ENCODE data around the gene TYRO3. TPM values are rescaled to one million over a fixed set of nuclear protein-coding genes. Genes with fewer than 3 reads are reported as not detected.
"Not testable (repeated sequence)": the region's sequence is repeated elsewhere in the genome, so short reads cannot be mapped to it uniquely, and the experiment has no call there.

The TYRO3 gene
- total RNA-seq, 1 donor from 2014 or later = 11.5 TPM

- no peak overlapping the region for H3K27ac ChIP-seq (ENCODE audit: low read depth, low read length)
- peaks cover 14 to 16% (median 14%) of the 10 kb centered on the region in 3 donors for H3K4me1 ChIP-seq (ENCODE audit: control insufficient read depth in 3 of 3, insufficient read depth in 3 of 3, low read length in 3 of 3)
- H3K27me3 ChIP-seq (ENCODE audit: control insufficient read depth in 3 of 3, insufficient read depth in 3 of 3, low read length in 3 of 3) = peaks cover 0 to 13% (median 13%) of the 10 kb centered on the region in 3 donors
- no peak overlapping the region for H3K4me3 ChIP-seq (ENCODE audit: low read length in 3 of 3)
- no peak overlapping the region for H3K9ac ChIP-seq (ENCODE audit: low read depth in 1 of 3, low read length in 3 of 3)
- no peaks in the 10 kb centered on the region for H3K9me3 ChIP-seq (ENCODE audit: control insufficient read depth in 3 of 3, low read length in 3 of 3)
- H3K36me3 ChIP-seq (ENCODE audit: control insufficient read depth in 3 of 3, insufficient read depth in 3 of 3, low read length in 3 of 3) = no peaks in the 10 kb centered on the region
Measured at GRCh38 chr15:41562784-41563198, 3.8 kb downstream of the TYRO3 start.

GRCh38 chr15:41564286-41564959, 5.4 kb downstream of the TYRO3 start:
- no peak overlapping the region for H3K27ac ChIP-seq (ENCODE audit: low read depth, low read length)
- H3K9ac ChIP-seq (ENCODE audit: low read depth in 1 of 3, low read length in 3 of 3) = no peak overlapping the region
- no peak overlapping the region for H3K4me3 ChIP-seq (ENCODE audit: low read length in 3 of 3)
- peaks cover 0 to 13% (median 12%) of the 10 kb centered on the region in 3 donors for H3K27me3 ChIP-seq (ENCODE audit: control insufficient read depth in 3 of 3, insufficient read depth in 3 of 3, low read length in 3 of 3)
- no peaks in the 10 kb centered on the region for H3K36me3 ChIP-seq (ENCODE audit: control insufficient read depth in 3 of 3, insufficient read depth in 3 of 3, low read length in 3 of 3)
- H3K4me1 ChIP-seq (ENCODE audit: control insufficient read depth in 3 of 3, insufficient read depth in 3 of 3, low read length in 3 of 3) = peaks cover 6 to 7% (median 7%) of the 10 kb centered on the region in 3 donors
- H3K9me3 ChIP-seq (ENCODE audit: control insufficient read depth in 3 of 3, low read length in 3 of 3) = no peaks in the 10 kb centered on the region

GRCh38 chr15:41564960-41565502, 6.0 kb downstream of the TYRO3 start:
- Histone ChIP-seq H3K9me3 (ENCODE audit: control insufficient read depth in 3 of 3, low read length in 3 of 3) (no peaks in the 10 kb centered on the region), H3K9ac (ENCODE audit: low read depth in 1 of 3, low read length in 3 of 3) (no peak overlapping the region), H3K27me3 (ENCODE audit: control insufficient read depth in 3 of 3, insufficient read depth in 3 of 3, low read length in 3 of 3) (peaks cover 0 to 8% (median 6%) of the 10 kb centered on the region in 3 donors), H3K36me3 (ENCODE audit: control insufficient read depth in 3 of 3, insufficient read depth in 3 of 3, low read length in 3 of 3) (no peaks in the 10 kb centered on the region), H3K27ac (ENCODE audit: low read depth, low read length) (no peak overlapping the region), H3K4me1 (ENCODE audit: control insufficient read depth in 3 of 3, insufficient read depth in 3 of 3, low read length in 3 of 3) (peaks cover under 1 to 1% (median under 1%) of the 10 kb centered on the region in 3 donors), H3K4me3 (ENCODE audit: low read length in 3 of 3) (no peak overlapping the region)

GRCh38 chr15:41565702-41566101, 6.7 kb downstream of the TYRO3 start:
- Histone ChIP-seq H3K4me3 (ENCODE audit: low read length in 3 of 3) (no peak overlapping the region), H3K27ac (ENCODE audit: low read depth, low read length) (no peak overlapping the region), H3K27me3 (ENCODE audit: control insufficient read depth in 3 of 3, insufficient read depth in 3 of 3, low read length in 3 of 3) (peaks cover 0 to 4% (median 2%) of the 10 kb centered on the region in 3 donors), H3K36me3 (ENCODE audit: control insufficient read depth in 3 of 3, insufficient read depth in 3 of 3, low read length in 3 of 3) (no peaks in the 10 kb centered on the region), H3K4me1 (ENCODE audit: control insufficient read depth in 3 of 3, insufficient read depth in 3 of 3, low read length in 3 of 3) (no peaks in the 10 kb centered on the region), H3K9me3 (ENCODE audit: control insufficient read depth in 3 of 3, low read length in 3 of 3) (no peaks in the 10 kb centered on the region), H3K9ac (ENCODE audit: low read depth in 1 of 3, low read length in 3 of 3) (no peak overlapping the region)

- H3K36me3 ChIP-seq (ENCODE audit: control insufficient read depth in 3 of 3, insufficient read depth in 3 of 3, low read length in 3 of 3) = no peaks in the 10 kb centered on the region
- H3K9ac ChIP-seq (ENCODE audit: low read depth in 1 of 3, low read length in 3 of 3) = no peak overlapping the region
- H3K4me3 ChIP-seq (ENCODE audit: low read length in 3 of 3) = no peak overlapping the region
- H3K4me1 ChIP-seq (ENCODE audit: control insufficient read depth in 3 of 3, insufficient read depth in 3 of 3, low read length in 3 of 3) = no peaks in the 10 kb centered on the region
- H3K27me3 ChIP-seq (ENCODE audit: control insufficient read depth in 3 of 3, insufficient read depth in 3 of 3, low read length in 3 of 3) = no peaks in the 10 kb centered on the region
- H3K27ac ChIP-seq (ENCODE audit: low read depth, low read length) = no peak overlapping the region
- H3K9me3 ChIP-seq (ENCODE audit: control insufficient read depth in 3 of 3, low read length in 3 of 3) = no peaks in the 10 kb centered on the region
Measured at GRCh38 chr15:41566121-41566885, 7.3 kb downstream of the TYRO3 start.

GRCh38 chr15:41567261-41567660, 8.2 kb downstream of the TYRO3 start:
- Histone ChIP-seq H3K9ac (ENCODE audit: low read depth in 1 of 3, low read length in 3 of 3) (no peak overlapping the region), H3K36me3 (ENCODE audit: control insufficient read depth in 3 of 3, insufficient read depth in 3 of 3, low read length in 3 of 3) (no peaks in the 10 kb centered on the region), H3K27ac (ENCODE audit: low read depth, low read length) (no peak overlapping the region), H3K9me3 (ENCODE audit: control insufficient read depth in 3 of 3, low read length in 3 of 3) (no peaks in the 10 kb centered on the region), H3K27me3 (ENCODE audit: control insufficient read depth in 3 of 3, insufficient read depth in 3 of 3, low read length in 3 of 3) (no peaks in the 10 kb centered on the region), H3K4me1 (ENCODE audit: control insufficient read depth in 3 of 3, insufficient read depth in 3 of 3, low read length in 3 of 3) (no peaks in the 10 kb centered on the region), H3K4me3 (ENCODE audit: low read length in 3 of 3) (no peak overlapping the region)

GRCh38 chr15:41567862-41568261, 8.8 kb downstream of the TYRO3 start:
- Histone ChIP-seq H3K27ac (ENCODE audit: low read depth, low read length) (no peak overlapping the region), H3K9ac (ENCODE audit: low read depth in 1 of 3, low read length in 3 of 3) (no peak overlapping the region), H3K4me1 (ENCODE audit: control insufficient read depth in 3 of 3, insufficient read depth in 3 of 3, low read length in 3 of 3) (no peaks in the 10 kb centered on the region), H3K27me3 (ENCODE audit: control insufficient read depth in 3 of 3, insufficient read depth in 3 of 3, low read length in 3 of 3) (no peaks in the 10 kb centered on the region), H3K36me3 (ENCODE audit: control insufficient read depth in 3 of 3, insufficient read depth in 3 of 3, low read length in 3 of 3) (no peaks in the 10 kb centered on the region), H3K9me3 (ENCODE audit: control insufficient read depth in 3 of 3, low read length in 3 of 3) (no peaks in the 10 kb centered on the region), H3K4me3 (ENCODE audit: low read length in 3 of 3) (no peak overlapping the region)

GRCh38 chr15:41568350-41569017, 9.5 kb downstream of the TYRO3 start:
- H3K36me3 ChIP-seq (ENCODE audit: control insufficient read depth in 3 of 3, insufficient read depth in 3 of 3, low read length in 3 of 3) = peaks cover 0 to 2% (median 0%) of the 10 kb centered on the region in 3 donors
- H3K4me1 ChIP-seq (ENCODE audit: control insufficient read depth in 3 of 3, insufficient read depth in 3 of 3, low read length in 3 of 3) = no peaks in the 10 kb centered on the region
- no peak overlapping the region for H3K27ac ChIP-seq (ENCODE audit: low read depth, low read length)
- no peak overlapping the region for H3K4me3 ChIP-seq (ENCODE audit: low read length in 3 of 3)
- H3K9me3 ChIP-seq (ENCODE audit: control insufficient read depth in 3 of 3, low read length in 3 of 3) = no peaks in the 10 kb centered on the region
- H3K9ac ChIP-seq (ENCODE audit: low read depth in 1 of 3, low read length in 3 of 3) = no peak overlapping the region
- H3K27me3 ChIP-seq (ENCODE audit: control insufficient read depth in 3 of 3, insufficient read depth in 3 of 3, low read length in 3 of 3) = no peaks in the 10 kb centered on the region

GRCh38 chr15:41569232-41569631, 10.2 kb downstream of the TYRO3 start:
- H3K36me3 ChIP-seq (ENCODE audit: control insufficient read depth in 3 of 3, insufficient read depth in 3 of 3, low read length in 3 of 3); H3K4me1 ChIP-seq (ENCODE audit: control insufficient read depth in 3 of 3, insufficient read depth in 3 of 3, low read length in 3 of 3); H3K9ac ChIP-seq (ENCODE audit: low read depth in 1 of 3, low read length in 3 of 3): not testable (repeated sequence)

More at GRCh38 chr15:41569232-41569631, 10.2 kb downstream of the TYRO3 start:
- H3K9me3 ChIP-seq (ENCODE audit: control insufficient read depth in 3 of 3, low read length in 3 of 3); H3K27me3 ChIP-seq (ENCODE audit: control insufficient read depth in 3 of 3, insufficient read depth in 3 of 3, low read length in 3 of 3); H3K4me3 ChIP-seq (ENCODE audit: low read length in 3 of 3); H3K27ac ChIP-seq (ENCODE audit: low read depth, low read length): not testable (repeated sequence)
